Effector memory CD8-positive, alpha-beta T cell (primary cell): ENCODE measurements around the gene RBM42.

Source experiments
- ATAC-seq: fragments of 150-1000 bp; cut with Tn5 transposase; replicated peaks from 2 replicates; pipeline ENCODE4 v1.10.0; 2021; ENCODE audit warnings: mild to moderate bottlenecking, moderate library complexity
- DNase-seq, 3 experiments: peaks; one replicate each; pipeline ENCODE4 v3.0.0; 2021
- H3K27ac Mint-ChIP-seq, 2 donors: one replicate each; pipeline ENCODE4 v1.8.0; 2022; ENCODE audit warnings: mild to moderate bottlenecking in 2 of 2, mixed read lengths in 2 of 2, moderate library complexity in 2 of 2
- H3K27me3 Mint-ChIP-seq, 2 donors: one replicate each; pipeline ENCODE4 v1.8.0; 2022; ENCODE audit warnings: mixed read lengths in 2 of 2
- H3K36me3 Mint-ChIP-seq: one replicate; pipeline ENCODE4 v1.8.0; 2022; ENCODE audit warnings: mild to moderate bottlenecking, moderate library complexity, mixed read lengths; ENCODE audit not compliant: insufficient read depth
- H3K4me1 Mint-ChIP-seq, 2 donors: one replicate each; pipeline ENCODE4 v1.8.0; 2022; ENCODE audit warnings: low read depth in 2 of 2, mixed read lengths in 2 of 2
- H3K4me3 Mint-ChIP-seq, 2 donors: one replicate each; pipeline ENCODE4 v1.8.0; 2022; ENCODE audit warnings: mild to moderate bottlenecking in 2 of 2, mixed read lengths in 2 of 2, moderate library complexity in 2 of 2
- H3K9me3 Mint-ChIP-seq, 2 donors: one replicate each; pipeline ENCODE4 v1.8.0; 2022; ENCODE audit warnings: mixed read lengths in 2 of 2

The RBM42 gene

DNA sequence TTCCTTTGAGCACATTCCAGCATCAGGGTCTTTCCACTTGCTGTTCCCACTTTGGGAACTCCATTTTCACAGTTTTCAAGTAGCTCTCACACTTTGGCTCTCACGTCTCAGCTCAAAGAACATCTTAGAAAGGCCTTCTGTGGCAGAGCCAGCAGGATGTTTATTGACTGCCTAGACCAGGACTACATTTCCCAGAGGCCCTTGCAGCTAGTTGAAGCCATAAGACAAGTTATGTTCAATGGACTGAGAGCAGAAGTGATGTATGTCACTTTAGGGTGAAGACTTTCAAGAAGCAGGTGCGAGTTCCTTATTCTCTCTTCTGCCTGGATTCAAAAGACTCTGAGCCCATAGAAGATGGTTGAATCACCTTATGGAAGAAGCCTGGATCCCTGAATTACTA, 20.6 kb upstream of the RBM42 start:
- Mint-ChIP-seq H3K36me3 (peaks cover 21% of the 10 kb centered on the region), H3K27ac (no peak overlapping the region), H3K27me3 (no peaks in the 10 kb centered on the region), H3K4me1 (peaks cover 0 to 14% of the 10 kb centered on the region in 2 donors), H3K4me3 (no peak overlapping the region), H3K9me3 (peaks cover 0 to 6% of the 10 kb centered on the region in 2 donors)
- ATAC-seq = no peak
- DNase-seq = no peak

DNA sequence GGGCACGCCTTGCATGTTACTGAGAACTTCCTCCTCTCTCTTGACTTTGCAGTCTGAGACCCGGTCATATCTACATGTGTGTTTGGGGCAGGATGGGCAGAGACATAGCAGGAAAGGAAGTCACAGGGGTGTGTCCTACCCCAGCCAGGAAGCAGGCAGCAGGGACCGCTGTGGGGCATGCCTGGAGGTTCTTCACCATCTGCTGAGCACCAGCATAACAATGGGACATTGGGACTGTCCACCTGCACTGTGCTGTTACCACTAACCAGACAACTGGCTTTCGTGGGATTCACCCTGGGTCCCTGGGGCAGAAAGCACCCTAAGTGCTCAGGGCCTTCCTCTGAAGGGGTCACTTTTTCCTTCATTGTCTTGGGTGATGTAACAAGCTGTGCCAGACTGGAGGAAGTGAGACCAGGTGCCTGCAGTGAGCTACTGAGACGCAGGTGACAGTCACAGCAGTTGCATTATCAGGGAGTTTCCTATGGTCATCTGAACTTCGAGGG, 18.9 kb upstream of the RBM42 start:
- DNase-seq (no peak), ATAC-seq (no peak)
- Mint-ChIP-seq H3K4me1 (peaks cover 0 to 21% of the 10 kb centered on the region in 2 donors), H3K9me3 (peaks cover 0 to 6% of the 10 kb centered on the region in 2 donors), H3K36me3 (peaks cover 32% of the 10 kb centered on the region), H3K4me3 (no peak overlapping the region), H3K27ac (peak overlapping the region; percentile 35 to 51), H3K27me3 (no peaks in the 10 kb centered on the region)

GRCh38 chr19:35612224-35612558, 16.6 kb upstream of the RBM42 start:
- Mint-ChIP-seq H3K4me3 (peak overlapping the region; percentile 82 to 87), H3K9me3 (peaks cover 0 to 6% of the 10 kb centered on the region in 2 donors), H3K4me1 (peaks cover 0 to 21% of the 10 kb centered on the region in 2 donors), H3K27me3 (no peaks in the 10 kb centered on the region), H3K27ac (peak overlapping the region; percentile 94 to 95), H3K36me3 (peaks cover 37% of the 10 kb centered on the region)
- ATAC-seq = no peak
- DNase-seq = no peak

- peak; percentile 94 to 98 (median 97) for DNase-seq
- peak within 1 kb of the TSS; percentile 82 to 87 for H3K4me3 Mint-ChIP-seq
- no peaks in the 10 kb centered on the region for H3K27me3 Mint-ChIP-seq
- H3K36me3 Mint-ChIP-seq = peaks cover 37% of the 10 kb centered on the region
- peaks cover 0 to 6% of the 10 kb centered on the region in 2 donors for H3K9me3 Mint-ChIP-seq
- H3K4me1 Mint-ChIP-seq = peaks cover 0 to 21% of the 10 kb centered on the region in 2 donors
- H3K27ac Mint-ChIP-seq = peak within 1 kb of the TSS; percentile 94 to 95
- peak; percentile 94 for ATAC-seq
Measured at GRCh38 chr19:35612559-35613321, 16.1 kb upstream of the RBM42 start, which contains the start of gene HAUS5. Gene HAUS5 (plus strand): TSS chr19:35612735. CDS start chr19:35612795, 60 bp downstream.

DNA sequence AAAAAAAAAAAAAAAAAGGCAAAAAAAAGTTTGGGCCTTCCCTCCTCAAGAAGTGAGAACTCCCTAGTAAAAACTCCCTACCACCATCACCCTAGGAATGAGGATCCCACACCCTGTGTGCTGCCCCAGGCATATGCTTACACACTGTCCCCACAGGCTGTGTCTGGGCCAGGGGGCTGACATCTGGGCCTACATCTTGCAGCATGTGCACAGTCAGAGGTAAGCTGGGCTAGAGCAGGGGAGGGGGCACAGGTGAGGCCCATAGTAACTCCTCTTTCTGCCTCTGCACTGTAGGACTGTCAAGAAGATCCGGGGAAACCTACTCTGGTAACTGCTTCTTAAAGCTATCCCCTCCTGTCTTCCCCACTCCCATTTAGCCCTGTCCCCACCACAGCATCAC, 15.3 kb upstream of the RBM42 start:
- no peak for ATAC-seq
- Mint-ChIP-seq H3K4me1 (peaks cover 0 to 21% of the 10 kb centered on the region in 2 donors), H3K4me3 (peak overlapping the region; percentile 82 to 87), H3K9me3 (peaks cover 0 to 3% of the 10 kb centered on the region in 2 donors), H3K36me3 (peaks cover 37% of the 10 kb centered on the region), H3K27me3 (no peaks in the 10 kb centered on the region), H3K27ac (peak overlapping the region; percentile 94 to 95)
- no peak for DNase-seq

- no peaks in the 10 kb centered on the region for H3K27me3 Mint-ChIP-seq
- peaks cover 0 to 14% of the 10 kb centered on the region in 2 donors for H3K4me1 Mint-ChIP-seq
- H3K27ac Mint-ChIP-seq = no peak overlapping the region
- ATAC-seq (no peak), DNase-seq (no peak)
- no peaks in the 10 kb centered on the region for H3K9me3 Mint-ChIP-seq
- peaks cover 34% of the 10 kb centered on the region for H3K36me3 Mint-ChIP-seq
- no peak overlapping the region for H3K4me3 Mint-ChIP-seq
Measured at GRCh38 chr19:35615036-35615435, 13.8 kb upstream of the RBM42 start.

DNA sequence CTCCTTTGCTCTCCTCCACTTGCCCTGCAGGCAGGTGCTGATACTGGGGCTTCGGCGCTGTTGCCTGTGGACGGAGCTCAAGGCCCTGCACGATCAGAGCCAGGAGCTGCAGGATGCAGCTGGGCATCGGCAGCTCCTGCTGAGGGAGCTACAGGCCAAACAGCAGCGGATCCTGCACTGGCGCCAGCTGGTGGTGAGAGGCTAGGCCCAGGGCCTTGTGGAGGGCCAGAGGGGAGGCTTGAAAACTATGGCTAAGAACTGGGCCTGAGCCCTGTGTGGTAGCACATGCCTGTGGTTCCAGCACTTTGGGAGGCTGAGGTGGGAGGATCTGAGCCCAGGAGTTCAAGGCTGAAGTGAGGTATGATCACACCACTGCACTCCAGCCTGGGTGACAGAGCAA, 10.0 kb upstream of the RBM42 start:
- no peak for DNase-seq
- peaks cover 24% of the 10 kb centered on the region for H3K36me3 Mint-ChIP-seq
- H3K27ac Mint-ChIP-seq = no peak overlapping the region

GRCh38 chr19:35619290-35619923, 9.4 kb upstream of the RBM42 start:
- DNase-seq = no peak
- Mint-ChIP-seq H3K27ac (no peak overlapping the region), H3K36me3 (peaks cover 18% of the 10 kb centered on the region), H3K4me1 (no peaks in the 10 kb centered on the region), H3K4me3 (no peak overlapping the region), H3K27me3 (no peaks in the 10 kb centered on the region), H3K9me3 (no peaks in the 10 kb centered on the region)
- no peak for ATAC-seq

More for the DNA sequence above, 10.0 kb upstream of the RBM42 start:
- peaks cover 0 to under 1% of the 10 kb centered on the region in 2 donors for H3K4me1 Mint-ChIP-seq
- no peaks in the 10 kb centered on the region for H3K27me3 Mint-ChIP-seq
- no peaks in the 10 kb centered on the region for H3K9me3 Mint-ChIP-seq
- ATAC-seq = no peak
- H3K4me3 Mint-ChIP-seq = no peak overlapping the region

GRCh38 chr19:35620001-35620400, 8.8 kb upstream of the RBM42 start:
- no peak overlapping the region for H3K27ac Mint-ChIP-seq
- DNase-seq = no peak

GRCh38 chr19:35621708-35622107, 7.1 kb upstream of the RBM42 start:
- Mint-ChIP-seq H3K36me3 (peaks cover 8% of the 10 kb centered on the region), H3K9me3 (no peaks in the 10 kb centered on the region), H3K4me1 (no peaks in the 10 kb centered on the region), H3K27me3 (no peaks in the 10 kb centered on the region), H3K27ac (peak overlapping the region in 1 of 2 donors; percentile 64), H3K4me3 (no peak overlapping the region)
- DNase-seq = no peak
- ATAC-seq = no peak

More at GRCh38 chr19:35620001-35620400, 8.8 kb upstream of the RBM42 start:
- Mint-ChIP-seq H3K27me3 (no peaks in the 10 kb centered on the region), H3K9me3 (no peaks in the 10 kb centered on the region), H3K36me3 (peaks cover 13% of the 10 kb centered on the region), H3K4me3 (no peak overlapping the region), H3K4me1 (no peaks in the 10 kb centered on the region)
- no peak for ATAC-seq

GRCh38 chr19:35622750-35623149, 6.1 kb upstream of the RBM42 start:
- DNase-seq (no peak), ATAC-seq (no peak)
- no peaks in the 10 kb centered on the region for H3K4me1 Mint-ChIP-seq
- peak overlapping the region in 1 of 2 donors; percentile 32 for H3K27ac Mint-ChIP-seq
- peaks cover 8% of the 10 kb centered on the region for H3K36me3 Mint-ChIP-seq
- H3K4me3 Mint-ChIP-seq = no peak overlapping the region
- no peaks in the 10 kb centered on the region for H3K27me3 Mint-ChIP-seq
- no peaks in the 10 kb centered on the region for H3K9me3 Mint-ChIP-seq

- Mint-ChIP-seq H3K36me3 (peaks cover 15% of the 10 kb centered on the region), H3K4me1 (peaks cover 3 to 5% of the 10 kb centered on the region in 2 donors), H3K27ac (peak overlapping the region in 1 of 2 donors; percentile 32), H3K27me3 (no peaks in the 10 kb centered on the region), H3K4me3 (no peak overlapping the region), H3K9me3 (no peaks in the 10 kb centered on the region)
- ATAC-seq (no peak), DNase-seq (no peak)
Measured at GRCh38 chr19:35623327-35624010, 5.4 kb upstream of the RBM42 start.

GRCh38 chr19:35628264-35628564, 622 bp upstream of the RBM42 start:
- no peaks in the 10 kb centered on the region for H3K27me3 Mint-ChIP-seq
- H3K4me3 Mint-ChIP-seq = peak overlapping the region; percentile 87 to 92
- DNase-seq (no peak), ATAC-seq (no peak)
- peaks cover 19 to 21% of the 10 kb centered on the region in 2 donors for H3K4me1 Mint-ChIP-seq
- H3K27ac Mint-ChIP-seq = peak overlapping the region; percentile 95 to 96
- peaks cover 42% of the 10 kb centered on the region for H3K36me3 Mint-ChIP-seq
- H3K9me3 Mint-ChIP-seq = no peaks in the 10 kb centered on the region
